HG02571 (cell line): ENCODE results near the gene MAD1L1.

Experiments
- ATAC-seq: cut with Tn5 transposase; IDR thresholded peaks from one replicate; pipeline ENCODE4 v1.9.1; 2021; ENCODE audit warnings: mild to moderate bottlenecking, moderate library complexity; ENCODE audit not compliant: unreplicated experiment

MAD1L1 gene

GRCh38 chr7:2034291-2035201 is 198.2 kb downstream of the MAD1L1 start:
- no peak for ATAC-seq

GRCh38 chr7:2033586-2034135 is 199.1 kb downstream of the MAD1L1 start:
- ATAC-seq = no peak

- ATAC-seq = no peak
Measured at GRCh38 chr7:2032876-2033407, 199.8 kb downstream of the MAD1L1 start.

GRCh38 chr7:2032030-2032875 is 200.5 kb downstream of the MAD1L1 start:
- ATAC-seq = no peak

GRCh38 chr7:2031451-2031845 is 201.3 kb downstream of the MAD1L1 start:
- no peak for ATAC-seq

GRCh38 chr7:2030475-2031450 is 202.0 kb downstream of the MAD1L1 start:
- no peak for ATAC-seq

- ATAC-seq = no peak
Measured at GRCh38 chr7:2029936-2030335, 202.8 kb downstream of the MAD1L1 start.

- no peak for ATAC-seq
Measured at GRCh38 chr7:2029211-2029905, 203.4 kb downstream of the MAD1L1 start.

- ATAC-seq = no peak
Measured at GRCh38 chr7:2028733-2029132, 204.0 kb downstream of the MAD1L1 start.

GRCh38 chr7:2025188-2025587 is 207.6 kb downstream of the MAD1L1 start:
- no peak for ATAC-seq

- no peak for ATAC-seq
Measured at GRCh38 chr7:2024567-2024918, 208.2 kb downstream of the MAD1L1 start.

- no peak for ATAC-seq
Measured at GRCh38 chr7:2023877-2024566, 208.7 kb downstream of the MAD1L1 start.

- ATAC-seq = no peak
Measured at GRCh38 chr7:2022737-2023250, 210.0 kb downstream of the MAD1L1 start.

GRCh38 chr7:2022021-2022409 is 210.7 kb downstream of the MAD1L1 start:
- ATAC-seq = no peak

- ATAC-seq = peak; percentile 69
Measured at GRCh38 chr7:2019711-2020511, 212.8 kb downstream of the MAD1L1 start.

GRCh38 chr7:2019461-2019710 is 213.4 kb downstream of the MAD1L1 start:
- ATAC-seq = no peak

GRCh38 chr7:2018569-2019460 is 213.9 kb downstream of the MAD1L1 start:
- ATAC-seq = no peak
